Esophagus muscularis mucosa (tissue), 4 donors: ENCODE results near the gene KRT25.

Experiments used
- EP300 ChIP-seq: sonication (generic); formaldehyde crosslinking; IDR thresholded peaks from one replicate; pipeline ENCODE4 v1.6.1; 2017; ENCODE audit warnings: antibody characterized with exemption
- POLR2A ChIP-seq: fragments of 450-650 bp; IDR thresholded peaks from one replicate; pipeline ENCODE4 v1.6.1; 2017; ENCODE audit warnings: antibody characterized with exemption, moderate library complexity, mild to moderate bottlenecking, low read depth
- POLR2AphosphoS5 ChIP-seq, 2 donors: sonication (generic); formaldehyde crosslinking; IDR thresholded peaks; one replicate each; pipeline ENCODE4 v1.6.1; 2017; ENCODE audit warnings: antibody characterized with exemption in 2 of 2
- TF ChIP-seq, protein P1 (sequence below), 3 experiments: fragments of 200-600 bp in 2 of 3; fragments of 450-650 bp in 1 of 3; sonication (generic) in 2 of 3; IDR thresholded peaks; one replicate each; pipeline ENCODE4 v1.5.1; 2017 to 2019; ENCODE audit warnings: antibody characterized with exemption in 3 of 3, mild to moderate bottlenecking in 2 of 3, moderate library complexity in 1 of 3

DNA sequence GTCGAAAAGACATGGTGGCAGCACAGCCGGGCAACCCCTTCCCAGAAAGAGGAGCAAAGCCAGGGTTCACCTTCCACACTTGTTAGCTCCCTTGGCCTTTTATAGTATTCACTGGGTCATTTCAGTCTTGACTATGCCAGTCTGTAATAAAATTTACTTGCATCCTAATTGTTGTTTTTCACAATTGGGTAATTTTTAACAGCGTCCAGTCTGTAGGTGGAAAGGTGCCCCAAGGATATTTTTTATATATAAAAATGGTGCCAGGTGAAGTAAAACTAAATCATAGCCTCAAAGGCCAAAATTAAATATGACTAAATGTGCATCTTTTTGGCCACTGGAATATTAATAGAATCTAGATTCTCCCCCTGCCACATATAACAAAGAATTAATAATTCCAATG is 17.0 kb upstream of the KRT25 start, which contains the start of gene KRT26:
- TF ChIP-seq, protein P1, sequence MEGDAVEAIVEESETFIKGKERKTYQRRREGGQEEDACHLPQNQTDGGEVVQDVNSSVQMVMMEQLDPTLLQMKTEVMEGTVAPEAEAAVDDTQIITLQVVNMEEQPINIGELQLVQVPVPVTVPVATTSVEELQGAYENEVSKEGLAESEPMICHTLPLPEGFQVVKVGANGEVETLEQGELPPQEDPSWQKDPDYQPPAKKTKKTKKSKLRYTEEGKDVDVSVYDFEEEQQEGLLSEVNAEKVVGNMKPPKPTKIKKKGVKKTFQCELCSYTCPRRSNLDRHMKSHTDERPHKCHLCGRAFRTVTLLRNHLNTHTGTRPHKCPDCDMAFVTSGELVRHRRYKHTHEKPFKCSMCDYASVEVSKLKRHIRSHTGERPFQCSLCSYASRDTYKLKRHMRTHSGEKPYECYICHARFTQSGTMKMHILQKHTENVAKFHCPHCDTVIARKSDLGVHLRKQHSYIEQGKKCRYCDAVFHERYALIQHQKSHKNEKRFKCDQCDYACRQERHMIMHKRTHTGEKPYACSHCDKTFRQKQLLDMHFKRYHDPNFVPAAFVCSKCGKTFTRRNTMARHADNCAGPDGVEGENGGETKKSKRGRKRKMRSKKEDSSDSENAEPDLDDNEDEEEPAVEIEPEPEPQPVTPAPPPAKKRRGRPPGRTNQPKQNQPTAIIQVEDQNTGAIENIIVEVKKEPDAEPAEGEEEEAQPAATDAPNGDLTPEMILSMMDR (IDR thresholded peaks at IDR 0.05): no peak
- TF ChIP-seq EP300 (no peak), POLR2A (no peak), POLR2AphosphoS5 (IDR thresholded peaks at IDR 0.05) (no peak)
